ENCODE measurements around the gene TBCCD1.
"Not testable (repeated sequence)": the region's sequence is repeated elsewhere in the genome, so short reads cannot be mapped to it uniquely, and the experiment has no call there.

TBCCD1 gene

GRCh38 chr3:186499949-186500348 lies 67.2 kb downstream of the TBCCD1 start:
- not testable (repeated sequence) for H3K36me3 ChIP-seq (ENCODE audit: control insufficient read depth in 5 of 5, insufficient read depth in 5 of 5, low read length in 5 of 5); H3K4me3 ChIP-seq (ENCODE audit: low read depth in 1 of 5, low read length in 5 of 5); H3K27me3 ChIP-seq (ENCODE audit: control insufficient read depth in 5 of 5, insufficient read depth in 4 of 5, low read length in 5 of 5); H3K27ac ChIP-seq (ENCODE audit: low read depth, low read length); H3K9ac ChIP-seq (ENCODE audit: low read length in 5 of 5); H3K9me3 ChIP-seq (ENCODE audit: control insufficient read depth in 5 of 5, low read length in 5 of 5)
- H3K4me1 ChIP-seq (ENCODE audit: control insufficient read depth in 5 of 5, insufficient read depth in 5 of 5, low read length in 5 of 5), result peaks cover 0 to 10% (median 7%) of the 10 kb centered on the region in 5 donors

- H3K27ac ChIP-seq (ENCODE audit: low read depth, low read length); H3K4me3 ChIP-seq (ENCODE audit: low read depth in 1 of 5, low read length in 5 of 5); H3K9ac ChIP-seq (ENCODE audit: low read length in 5 of 5); H3K36me3 ChIP-seq (ENCODE audit: control insufficient read depth in 5 of 5, insufficient read depth in 5 of 5, low read length in 5 of 5); H3K9me3 ChIP-seq (ENCODE audit: control insufficient read depth in 5 of 5, low read length in 5 of 5); H3K27me3 ChIP-seq (ENCODE audit: control insufficient read depth in 5 of 5, insufficient read depth in 4 of 5, low read length in 5 of 5): not testable (repeated sequence)
- H3K4me1 ChIP-seq (ENCODE audit: control insufficient read depth in 5 of 5, insufficient read depth in 5 of 5, low read length in 5 of 5), result peaks cover 2 to 10% (median 7%) of the 10 kb centered on the region in 5 donors
Observed at GRCh38 chr3:186498022-186498421, 69.1 kb downstream of the TBCCD1 start.

- H3K4me3 ChIP-seq (ENCODE audit: low read depth in 1 of 5, low read length in 5 of 5), result no peak overlapping the region
- H3K9ac ChIP-seq (ENCODE audit: low read length in 5 of 5), result no peak overlapping the region
- peaks cover 2 to 10% (median 7%) of the 10 kb centered on the region in 5 donors for H3K4me1 ChIP-seq (ENCODE audit: control insufficient read depth in 5 of 5, insufficient read depth in 5 of 5, low read length in 5 of 5)
- peaks cover 0 to 3% (median 1%) of the 10 kb centered on the region in 5 donors for H3K27me3 ChIP-seq (ENCODE audit: control insufficient read depth in 5 of 5, insufficient read depth in 4 of 5, low read length in 5 of 5)
- no peaks in the 10 kb centered on the region for H3K36me3 ChIP-seq (ENCODE audit: control insufficient read depth in 5 of 5, insufficient read depth in 5 of 5, low read length in 5 of 5)
- peaks cover 0 to 3% (median 0%) of the 10 kb centered on the region in 5 donors for H3K9me3 ChIP-seq (ENCODE audit: control insufficient read depth in 5 of 5, low read length in 5 of 5)
- no peak overlapping the region for H3K27ac ChIP-seq (ENCODE audit: low read depth, low read length)
Observed at GRCh38 chr3:186497608-186498007, 69.5 kb downstream of the TBCCD1 start.

- Histone ChIP-seq H3K27ac (ENCODE audit: low read depth, low read length) (no peak overlapping the region), H3K36me3 (ENCODE audit: control insufficient read depth in 5 of 5, insufficient read depth in 5 of 5, low read length in 5 of 5) (no peaks in the 10 kb centered on the region), H3K4me3 (ENCODE audit: low read depth in 1 of 5, low read length in 5 of 5) (no peak overlapping the region), H3K9me3 (ENCODE audit: control insufficient read depth in 5 of 5, low read length in 5 of 5) (peaks cover 0 to 3% (median 0%) of the 10 kb centered on the region in 5 donors), H3K9ac (ENCODE audit: low read length in 5 of 5) (no peak overlapping the region), H3K4me1 (ENCODE audit: control insufficient read depth in 5 of 5, insufficient read depth in 5 of 5, low read length in 5 of 5) (peaks cover 2 to 12% (median 7%) of the 10 kb centered on the region in 5 donors), H3K27me3 (ENCODE audit: control insufficient read depth in 5 of 5, insufficient read depth in 4 of 5, low read length in 5 of 5) (peaks cover 0 to 3% (median 0%) of the 10 kb centered on the region in 5 donors)
Observed at GRCh38 chr3:186496635-186497034, 70.5 kb downstream of the TBCCD1 start.

All from subcutaneous abdominal adipose tissue (tissue), 5 donors.